GM21423 (cell line): ENCODE results near the gene KRT33B.
"Not testable (repeated sequence)": the region's sequence is repeated elsewhere in the genome, so short reads cannot be mapped to it uniquely, and the experiment has no call there.

Experiments
- ATAC-seq: cut with Tn5 transposase; IDR thresholded peaks from one replicate; pipeline ENCODE4 v1.9.1; 2021; ENCODE audit warnings: mild to moderate bottlenecking, moderate library complexity; ENCODE audit not compliant: unreplicated experiment

Gene KRT33B

DNA sequence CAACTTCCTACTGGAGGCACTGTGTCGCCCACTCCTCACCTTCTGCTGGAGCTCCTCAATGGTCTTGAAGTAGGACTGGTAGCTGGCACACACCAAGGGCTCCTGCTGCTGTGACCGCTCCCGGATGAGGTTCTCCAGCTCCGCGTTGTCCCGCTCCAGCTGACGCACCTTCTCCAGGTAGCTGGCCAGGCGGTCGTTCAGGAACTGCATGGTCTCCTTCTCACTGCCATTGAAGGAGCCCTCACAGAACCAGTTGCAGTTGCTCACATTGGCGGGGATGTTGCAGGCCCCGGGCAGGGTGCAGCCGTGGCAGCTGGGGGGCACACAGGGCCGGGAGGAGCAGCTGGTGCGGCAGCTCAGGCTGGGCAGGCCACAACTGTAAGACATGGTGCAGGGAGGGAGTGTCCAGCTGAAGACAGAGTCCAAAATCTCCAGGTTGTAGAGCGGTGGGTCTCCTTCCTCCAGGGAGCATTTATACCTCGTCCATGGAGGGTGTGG, 19.2 kb downstream of the KRT33B start, which contains the start of gene KRT33A:
KRT33A (minus strand) TSS at position 448 of the 498 bp plus-strand sequence; CDS start at position 387, 61 bp downstream.
- ATAC-seq: not testable (repeated sequence)

DNA sequence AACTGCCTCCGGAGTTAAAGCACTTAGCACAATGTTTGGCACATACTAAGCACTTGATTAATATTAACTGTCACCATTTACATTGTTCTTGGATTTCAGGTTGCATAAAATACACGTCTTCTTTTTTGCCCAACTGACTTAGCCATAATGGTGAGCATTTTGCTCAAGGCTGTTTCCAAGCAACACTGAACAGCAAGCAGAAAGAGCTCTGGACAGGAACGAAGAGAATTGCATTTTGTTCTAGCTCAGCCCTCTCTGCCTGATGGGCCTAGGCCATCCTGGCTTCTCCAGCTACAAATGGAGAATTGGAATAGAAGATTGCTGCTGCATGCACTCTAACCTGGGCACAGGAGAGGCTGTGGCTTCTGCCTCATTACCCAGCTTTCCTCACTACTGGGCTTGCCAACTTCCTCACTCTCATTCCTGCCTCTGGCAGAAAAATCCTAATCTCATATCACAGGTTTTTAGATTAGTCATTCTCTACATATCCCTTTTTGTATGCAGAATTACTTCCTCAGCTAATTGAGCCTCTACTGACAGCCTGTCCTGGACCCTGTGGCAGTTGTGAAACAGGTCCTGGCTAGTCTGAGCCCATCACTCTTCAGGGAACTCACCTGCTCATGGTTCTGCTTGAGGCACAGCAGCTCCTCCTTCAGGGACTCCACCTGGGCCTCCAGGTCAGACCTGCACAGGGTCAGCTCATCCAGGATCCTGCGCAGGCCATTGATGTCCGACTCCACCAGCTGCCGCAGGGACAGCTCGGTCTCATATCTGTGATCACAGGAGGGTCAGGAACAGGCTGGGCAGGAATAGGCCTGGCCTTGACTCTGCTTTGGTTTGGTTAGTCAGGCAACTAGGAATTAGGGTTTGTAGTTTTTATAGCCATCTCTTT, 21.5 kb downstream of the KRT33B start:
- no peak for ATAC-seq

DNA sequence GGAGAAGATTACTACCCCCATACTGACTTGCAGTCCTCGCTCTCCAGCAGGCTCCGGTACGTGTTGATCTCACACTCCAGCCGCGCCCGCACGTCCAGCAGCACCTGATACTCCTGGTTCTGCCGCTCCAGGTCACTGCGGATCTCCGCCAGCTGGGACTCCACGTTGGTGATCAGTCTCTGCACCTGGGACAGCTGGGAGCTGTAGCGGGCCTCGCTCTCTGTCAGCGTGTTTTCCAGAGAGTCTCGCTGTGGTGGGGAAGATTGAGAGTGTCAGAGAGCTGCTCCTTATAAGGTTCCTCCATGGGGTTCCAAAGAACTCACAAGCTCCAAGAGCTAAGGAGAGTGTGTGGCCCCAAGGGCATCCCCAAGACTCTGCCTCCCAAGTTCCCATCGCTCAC, 23.2 kb downstream of the KRT33B start:
- ATAC-seq: not testable (repeated sequence)

DNA sequence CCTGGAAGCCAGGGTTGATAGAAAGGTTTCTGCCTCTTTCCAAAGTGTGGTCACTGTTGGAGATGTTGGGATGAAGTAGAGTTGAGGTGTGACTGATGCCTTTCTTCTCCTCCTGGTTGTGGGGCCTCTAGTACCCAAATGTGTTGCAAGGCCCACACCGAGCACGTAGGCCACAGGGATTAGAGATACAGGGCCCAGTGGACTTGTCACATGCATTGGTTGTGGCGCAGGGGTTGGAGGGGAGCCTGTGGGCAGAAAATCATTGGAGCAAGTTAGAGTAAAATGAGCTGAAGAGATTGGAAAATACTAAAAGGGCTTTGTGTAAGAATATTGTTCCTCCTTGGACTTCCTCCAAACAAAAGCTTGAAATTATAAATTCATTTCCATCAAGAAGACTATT, 23.6 kb downstream of the KRT33B start:
- no peak for ATAC-seq

DNA sequence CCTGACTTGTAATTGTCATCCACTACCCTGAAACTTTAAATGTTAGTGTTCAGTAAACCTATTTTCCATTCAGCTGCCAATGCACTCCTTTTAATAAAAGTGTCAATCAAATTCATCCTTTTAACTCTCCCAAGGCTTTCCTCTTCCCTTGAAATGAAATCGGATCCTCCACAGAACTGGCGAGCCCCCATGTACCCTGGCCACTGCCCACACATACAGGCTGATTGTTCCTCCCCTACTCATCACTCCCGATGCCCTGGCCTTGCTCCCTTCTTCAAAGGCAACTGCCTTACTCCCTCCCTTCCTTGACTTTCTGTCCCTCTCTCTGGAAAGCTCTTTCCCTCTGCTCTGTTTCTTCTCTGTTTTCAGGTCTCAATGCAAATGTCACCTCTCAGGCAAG, 26.6 kb downstream of the KRT33B start:
- no peak for ATAC-seq

DNA sequence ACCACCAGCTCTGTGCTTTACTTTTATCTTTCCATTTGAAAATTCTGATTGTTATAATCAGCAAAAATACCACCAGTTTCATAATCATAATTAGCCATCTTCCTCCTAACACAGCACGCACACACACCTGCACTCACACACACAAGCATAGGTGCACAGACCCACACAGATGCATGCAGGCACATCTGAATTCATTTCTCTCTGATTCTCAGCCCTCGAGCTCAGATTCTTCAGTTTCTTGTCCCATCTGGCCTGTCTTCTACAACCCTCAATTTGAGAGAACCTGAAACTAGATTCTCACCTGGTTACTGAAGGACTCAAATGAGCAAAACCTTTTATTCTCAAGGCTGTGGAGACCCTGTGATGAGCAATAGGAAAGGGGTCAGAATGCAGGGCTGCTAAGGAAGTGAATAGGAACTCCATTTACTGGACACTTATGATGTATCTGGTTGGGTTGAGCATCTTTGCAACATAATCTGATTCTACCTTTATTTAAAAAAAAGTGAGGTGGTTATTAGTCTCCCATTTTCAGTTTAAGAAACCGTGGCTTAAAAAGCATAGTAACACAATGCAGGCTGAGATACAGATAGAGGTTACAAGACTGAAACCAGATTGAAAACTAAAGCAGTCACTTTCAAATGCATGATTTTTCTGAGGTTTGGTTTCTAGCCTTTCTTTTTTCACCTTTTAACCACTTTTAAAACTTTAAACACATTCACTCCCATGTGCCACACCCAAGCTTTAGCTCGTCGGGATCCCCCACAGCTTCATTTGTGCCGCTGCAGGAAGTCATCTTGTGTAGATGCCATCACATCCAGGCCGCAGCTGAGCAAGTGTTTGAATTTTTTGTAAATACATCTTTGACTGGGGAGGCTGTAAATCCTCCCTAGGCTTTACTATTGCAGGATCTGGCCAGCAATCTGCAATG, 28.4 kb downstream of the KRT33B start:
- peak; percentile 41 for ATAC-seq

DNA sequence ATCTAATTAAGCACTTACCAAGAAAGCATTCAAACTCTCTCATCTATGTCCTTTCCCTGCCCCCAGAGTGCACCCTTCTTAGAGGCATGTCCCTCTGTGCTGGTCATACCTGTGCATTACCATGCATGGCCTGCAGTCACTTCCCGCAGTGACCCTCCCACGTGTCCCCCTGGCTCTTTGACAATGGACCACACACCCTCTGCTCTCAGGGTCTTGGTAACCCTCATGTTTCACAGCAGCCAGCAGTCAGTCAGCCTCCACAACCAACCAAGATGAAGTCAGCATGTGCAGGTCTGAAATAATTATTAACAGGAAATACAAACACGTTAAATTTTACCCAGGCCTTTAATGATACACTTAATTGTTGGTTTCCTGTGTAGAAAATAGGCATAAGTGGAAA, 29.1 kb downstream of the KRT33B start:
- ATAC-seq: peak; percentile 31

DNA sequence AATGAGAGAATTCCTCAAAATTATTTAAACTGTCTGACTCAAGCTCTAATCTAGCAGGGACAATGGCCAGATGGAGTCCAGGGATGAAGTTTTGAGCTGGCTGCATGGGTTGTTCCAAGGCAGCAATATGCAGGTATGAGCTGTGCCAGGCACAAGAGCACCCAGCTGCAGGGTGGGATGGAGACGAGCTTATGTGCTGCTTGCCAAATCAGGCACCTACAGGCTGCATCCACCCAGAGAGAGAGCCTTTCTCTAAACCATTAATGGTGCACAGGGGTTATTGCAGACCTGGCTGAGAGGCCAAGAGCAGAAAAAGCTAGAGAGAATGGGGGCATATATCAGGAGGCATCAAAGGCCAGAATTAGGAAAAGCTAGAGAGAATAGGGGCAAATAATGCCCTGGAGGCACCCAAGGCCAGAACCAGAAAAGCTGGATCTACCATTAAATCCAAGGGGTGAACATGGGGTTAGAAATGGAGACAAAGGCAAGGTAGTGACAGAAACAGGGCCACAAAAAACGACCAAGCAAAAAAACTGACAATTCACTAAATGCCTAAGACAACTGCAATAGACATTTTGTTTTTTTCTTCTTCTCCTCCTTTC, 29.9 kb downstream of the KRT33B start:
- no peak for ATAC-seq

DNA sequence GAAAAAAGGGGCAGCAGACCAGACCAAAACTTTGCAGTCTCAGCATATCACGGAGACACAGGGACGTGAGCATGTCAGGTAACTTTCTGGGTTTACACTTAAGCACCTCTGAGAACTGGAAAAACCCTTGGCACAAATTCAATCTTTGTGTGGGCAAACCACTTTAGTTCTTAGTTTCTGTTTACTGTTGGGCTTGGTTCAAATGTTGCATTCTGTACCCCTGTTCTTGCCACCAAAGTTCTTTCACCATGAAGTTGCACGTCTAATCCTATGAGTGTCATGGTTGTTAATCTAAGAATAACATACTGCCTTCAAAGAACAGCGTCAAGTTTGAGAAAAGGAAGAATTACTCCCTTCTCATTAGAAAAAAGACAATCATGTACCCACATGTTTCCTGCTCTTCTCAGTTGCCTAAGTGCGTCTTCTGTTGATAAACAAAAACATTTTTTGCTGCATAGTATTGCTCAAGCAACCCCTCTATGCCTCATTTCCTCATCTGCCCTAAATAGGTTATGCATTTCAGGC, 30.6 kb downstream of the KRT33B start:
- ATAC-seq: peak; percentile 40

DNA sequence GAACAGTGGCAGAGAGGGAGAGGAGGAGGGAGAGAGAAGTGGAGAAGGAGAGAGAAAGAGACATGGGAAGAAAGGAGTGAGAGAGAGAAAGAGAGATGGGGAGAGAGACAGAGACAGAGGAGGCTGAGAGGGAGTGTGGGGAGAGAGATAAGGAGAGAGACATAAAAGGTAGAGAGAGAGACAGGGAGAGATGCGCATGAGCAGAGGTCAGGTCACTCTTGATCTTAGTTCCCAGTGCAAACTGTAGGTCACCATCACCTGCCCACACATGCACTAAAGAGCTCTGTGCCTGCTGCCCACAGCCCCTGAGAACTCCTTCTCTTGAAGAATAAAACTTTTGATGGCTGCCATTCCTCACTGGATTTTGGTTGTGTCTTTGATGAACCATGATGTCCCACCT, 33.9 kb downstream of the KRT33B start:
- no peak for ATAC-seq

DNA sequence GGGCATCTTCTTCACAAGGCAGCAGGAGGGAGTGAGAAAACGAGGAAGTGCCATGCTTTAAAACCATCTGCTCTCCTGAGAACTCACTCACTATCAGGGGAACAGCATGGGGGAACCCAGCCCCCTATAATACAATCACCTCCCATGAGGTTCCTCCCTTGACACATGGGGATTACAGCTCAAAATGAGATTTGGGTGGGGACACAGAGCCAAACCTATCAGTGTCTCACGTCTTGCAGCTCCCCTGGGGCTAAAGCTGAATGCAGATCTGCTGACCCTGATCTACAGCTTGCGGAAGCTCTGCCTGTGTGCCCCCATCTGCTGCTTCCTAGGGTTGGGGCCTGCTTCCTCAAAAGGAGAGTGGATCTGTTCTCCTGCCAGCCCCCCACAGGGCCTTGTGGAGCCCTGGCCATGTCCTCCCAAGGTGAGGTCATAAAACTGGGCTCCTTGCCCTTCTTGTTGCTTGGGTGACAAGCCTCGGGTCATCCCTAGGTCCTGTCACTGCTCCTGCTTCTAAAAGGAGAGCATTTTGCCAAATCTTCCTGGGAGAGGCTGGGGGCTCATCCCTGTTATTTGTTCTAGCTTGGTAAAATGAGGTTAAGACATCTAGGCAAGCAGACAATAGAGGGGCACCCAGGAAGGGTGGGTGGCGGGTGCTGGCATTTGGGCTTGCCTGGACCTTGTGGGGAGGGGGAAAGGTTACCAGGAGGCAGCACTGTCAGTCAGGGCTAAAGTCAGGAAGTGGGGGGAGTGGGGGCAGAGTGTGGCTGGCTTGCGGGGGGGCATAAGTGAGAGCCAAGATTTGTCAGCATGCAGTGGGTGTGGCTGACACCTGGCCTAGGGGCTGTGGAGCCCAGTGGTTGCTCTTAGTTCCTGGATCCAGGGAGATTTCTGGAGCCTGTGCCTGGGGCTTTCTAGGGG, 35.0 kb downstream of the KRT33B start:
- no peak for ATAC-seq

DNA sequence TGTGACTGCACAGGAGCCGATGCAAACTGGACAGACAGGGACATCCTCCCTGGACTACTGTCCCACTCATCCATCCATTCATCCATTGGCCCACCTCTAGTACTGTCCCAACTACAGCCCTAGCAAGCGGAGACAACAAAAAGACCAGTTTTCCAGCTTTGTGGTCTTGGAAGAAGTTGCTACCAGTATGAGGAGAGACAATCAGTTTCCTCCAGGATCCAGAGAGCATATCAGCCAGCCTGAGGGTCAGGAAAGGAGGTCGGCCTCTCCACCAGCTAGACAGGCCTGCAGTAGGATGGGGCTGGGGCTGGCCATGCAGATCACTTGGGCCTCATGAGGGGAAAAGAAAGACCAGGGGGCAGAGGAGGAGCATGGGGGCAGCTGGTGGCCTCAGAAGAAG, 35.8 kb downstream of the KRT33B start:
- no peak for ATAC-seq

DNA sequence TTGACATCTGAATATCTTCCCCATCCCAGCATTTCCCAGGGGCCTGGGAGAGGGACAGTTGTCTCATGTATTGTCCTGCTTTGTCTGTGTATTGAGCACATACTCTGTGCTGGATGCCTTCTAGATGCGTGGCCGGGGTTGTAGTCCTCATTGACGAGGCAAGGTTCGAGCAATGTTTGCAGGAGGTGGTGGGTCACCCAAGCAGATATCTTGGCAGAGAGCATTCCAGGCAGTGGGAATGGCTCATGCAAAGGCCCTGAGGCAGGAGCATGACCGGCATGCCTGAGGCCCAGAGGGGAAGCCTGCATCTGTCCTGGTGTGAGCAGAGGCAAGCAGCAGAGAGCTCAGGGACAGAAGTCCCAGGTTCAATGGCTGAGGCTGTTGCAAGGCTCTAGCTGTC, 36.5 kb downstream of the KRT33B start:
- no peak for ATAC-seq

DNA sequence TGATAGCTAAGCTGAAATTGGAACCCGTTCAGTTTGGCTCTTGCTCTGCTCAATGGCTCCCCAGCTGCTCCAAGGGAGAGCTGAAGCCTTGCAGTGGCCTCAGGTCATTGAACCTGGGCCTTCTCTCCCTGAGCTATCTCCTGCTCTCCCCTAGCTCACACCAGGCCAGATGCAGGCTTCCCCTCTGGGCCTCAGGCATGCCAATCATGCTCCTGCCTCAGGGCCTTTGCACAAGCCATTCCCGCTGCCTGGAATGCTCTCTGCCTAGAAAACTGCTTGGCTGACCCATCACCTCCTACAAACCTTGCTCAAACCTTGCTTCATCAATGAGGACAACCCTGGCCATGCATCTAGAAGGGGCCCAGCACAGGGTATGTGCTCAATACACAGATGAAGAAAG, 37.4 kb downstream of the KRT33B start:
- no peak for ATAC-seq

DNA sequence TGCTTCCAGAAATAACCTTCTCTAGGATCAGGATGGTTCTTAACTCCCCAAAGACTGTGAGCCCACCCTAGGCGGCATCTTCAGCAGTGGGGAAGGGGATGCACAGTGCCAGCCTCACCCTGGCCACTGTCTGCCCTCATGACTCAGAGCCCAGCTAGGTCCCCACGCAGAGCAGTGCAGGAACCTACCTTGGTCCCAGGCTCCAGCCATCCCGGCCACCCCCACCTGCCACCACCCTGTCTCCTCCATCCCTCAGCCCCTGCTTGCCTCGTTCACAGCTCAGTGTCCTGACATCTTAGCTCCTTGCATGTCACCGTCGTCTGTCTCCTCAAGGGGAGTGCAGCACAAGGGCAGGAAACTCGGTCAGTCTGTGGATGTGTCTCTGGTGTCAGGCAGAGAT, 38.0 kb downstream of the KRT33B start:
- ATAC-seq: no peak

DNA sequence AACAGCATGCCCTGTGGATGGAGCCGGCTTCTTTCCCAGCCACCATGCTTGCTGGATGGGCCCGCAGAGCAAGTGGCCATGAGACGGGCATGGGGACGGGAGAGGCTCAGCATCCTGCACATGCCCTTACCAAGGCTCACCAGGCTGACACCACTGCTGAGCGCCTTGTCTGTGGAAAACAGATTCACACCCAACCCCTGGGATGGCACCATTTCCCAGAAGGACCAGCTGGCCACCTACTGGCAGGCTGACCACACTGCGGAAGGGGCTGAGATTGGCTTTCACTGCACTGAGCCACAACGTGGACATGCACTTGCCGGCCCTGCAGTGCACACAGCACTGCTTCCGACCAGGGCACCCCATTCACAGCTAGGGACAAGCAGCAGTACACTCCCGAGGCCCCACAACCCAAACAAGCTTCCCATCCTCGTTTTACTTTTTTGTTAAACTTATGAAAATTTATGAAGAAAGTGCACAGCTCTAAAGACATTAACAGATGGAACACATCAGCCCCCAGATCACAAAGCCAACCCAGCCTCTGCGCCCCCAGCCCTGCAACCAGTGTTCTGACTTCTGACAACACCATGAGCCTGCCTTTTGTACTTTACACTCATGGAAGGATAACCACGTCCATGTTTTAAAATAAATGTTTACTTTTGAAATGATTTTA, 40.2 kb downstream of the KRT33B start:
- no peak for ATAC-seq

DNA sequence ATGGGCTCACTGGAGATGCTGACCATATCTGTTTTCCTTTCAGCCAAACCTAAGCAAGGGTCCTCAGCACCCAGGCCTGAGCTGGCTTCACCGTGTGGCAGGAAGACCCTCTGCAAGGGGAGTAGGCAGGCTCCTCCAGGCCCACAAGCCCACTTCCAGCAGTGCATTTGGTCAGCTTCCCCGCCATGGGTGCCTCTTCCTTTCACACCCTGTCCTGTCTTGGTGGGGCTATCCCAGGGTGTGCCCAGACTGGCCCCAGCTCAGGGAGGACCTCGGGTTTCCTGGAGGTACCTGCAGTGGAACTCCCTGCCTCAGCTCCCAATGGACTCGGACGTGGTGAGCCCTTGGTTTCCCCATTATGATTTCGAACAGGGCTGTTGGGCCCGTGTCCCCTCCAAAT, 41.4 kb downstream of the KRT33B start:
- ATAC-seq: no peak

DNA sequence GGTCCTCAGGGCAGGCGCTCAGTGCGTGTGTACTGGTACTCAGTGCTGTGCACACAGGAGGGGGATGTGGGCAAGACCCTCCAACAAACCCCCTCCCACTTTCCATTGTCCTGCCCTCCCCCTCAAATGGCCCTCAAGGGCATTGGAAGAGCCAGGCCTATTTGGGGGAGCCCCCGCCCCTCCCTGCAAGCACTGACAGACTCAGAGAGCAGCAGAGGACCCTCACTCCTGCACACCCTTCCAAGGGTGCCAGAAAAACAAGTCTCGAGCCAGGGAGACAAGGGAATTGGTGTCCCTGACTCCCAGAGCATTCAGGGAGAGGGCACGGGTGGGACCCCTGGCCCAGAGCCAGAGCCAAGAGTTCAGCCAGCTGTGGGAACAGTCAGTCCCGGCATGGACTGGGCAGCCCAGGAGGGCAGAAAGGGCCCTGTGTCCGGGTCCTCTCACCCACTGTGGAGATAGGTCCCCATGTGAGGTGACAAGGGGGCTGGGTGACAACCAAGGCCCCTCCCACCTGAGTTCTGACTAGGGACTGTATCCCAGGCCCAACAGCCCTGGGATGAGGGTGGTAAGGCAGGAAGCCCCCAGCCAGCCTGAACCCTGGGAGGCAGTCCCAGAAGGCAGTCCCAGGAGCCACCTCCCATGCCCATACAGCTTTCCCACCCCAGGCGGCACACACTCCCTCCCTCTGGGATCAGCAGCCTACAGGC, 42.0 kb downstream of the KRT33B start:
- ATAC-seq: no peak
